Right cardiac atrium (tissue), 5 donors: ENCODE data around the gene PRRC2B. TPM values are rescaled to one million over a fixed set of nuclear protein-coding genes. Genes with fewer than 3 reads are reported as not detected.

Source experiments
- ATAC-seq, 2 donors: fragments of 200-7000 bp; cut with Tn5 transposase; one replicate each; pipeline versions ENCODE4 v1.8.0 to v1.9.1; 2020; ENCODE audit warnings: moderate library complexity in 2 of 2, mild to moderate bottlenecking in 1 of 2
- DNase-seq, 3 donors: peaks; one replicate each; pipeline ENCODE4 v3.0.0-alpha.2; 2020
- H3K27ac ChIP-seq: one replicate; pipeline ENCODE4 v1.5.1; 2013; ENCODE audit warnings: mild to moderate bottlenecking, low read length, control low read depth, moderate library complexity
- H3K27me3 ChIP-seq: one replicate; pipeline ENCODE4 v1.6.1; 2013; ENCODE audit not compliant: control insufficient read depth, insufficient read depth
- H3K4me1 ChIP-seq: one replicate; pipeline ENCODE4 v1.6.1; 2013; ENCODE audit warnings: low read length; ENCODE audit not compliant: control insufficient read depth, insufficient read depth
- H3K4me3 ChIP-seq: one replicate; pipeline ENCODE4 v1.5.1; 2013; ENCODE audit warnings: low read length, control low read depth
- H3K9me3 ChIP-seq: one replicate; pipeline ENCODE4 v1.6.1; 2013; ENCODE audit warnings: low read length; ENCODE audit not compliant: control insufficient read depth
- WGBS: extraction: QIAGEN DNeasy Blood & Tissue Kit; methylation state at CpG from one replicate; pipeline ENCODE4 v1.1.7; 2013; 5-methylcytosine and 5-hydroxymethylcytosine counted together
- intact Hi-C, 4 donors: fragments of 100-400 bp; cut with DNase I; formaldehyde crosslinking; loops; one replicate each; pipeline versions ENCODE4 v1.11.0 to v1.14.0; 2022 to 2023
- polyA plus RNA-seq: library from polyadenylated mRNA; stranded (reverse); fragments of 200-250 nt; gene quantifications from one replicate; pipeline ENCODE4 v1.2.3, GENCODE V29; 2013
- total RNA-seq, 4 donors: library from RNA; stranded (reverse); fragmentation: NEBNext Ultra II Directional; extraction: Animal tissue kit (Norgen Biotek cat#: 25700); gene quantifications; one replicate each; pipeline ENCODE4 v1.2.1, GENCODE V29; 2021
- donor health status: healthy with polysubstance abuse.
- donor health status: DM: no; HTN: yes; CAD: no.
- donor health status: DM: no; HTN: no; CAD: no.
- donor health status: DM: no; HTN: yes; CAD: no; lungs with severe emphysema.
- donor health status: DM: yes; HTN: yes; CAD: no.

Gene PRRC2B
- total and polyA plus RNA-seq, 5 donors: 78.1 to 175 (median 141) TPM

GRCh38 chr9:131399972-131400371 is 6.1 kb downstream of the PRRC2B start:
- intact Hi-C loops: no loop called here
- peaks cover 40% of the 10 kb centered on the region for H3K4me1 ChIP-seq
- no peak overlapping the region for H3K27ac ChIP-seq
- H3K9me3 ChIP-seq: no peaks in the 10 kb centered on the region
- no peaks in the 10 kb centered on the region for H3K27me3 ChIP-seq
- WGBS: 81% methylated on average over 7 of the region's 7 CpGs
- ATAC-seq (no peak), DNase-seq (peak in 1 of 3 donors; percentile 20)
- no peak overlapping the region for H3K4me3 ChIP-seq

GRCh38 chr9:131400627-131401026 is 6.7 kb downstream of the PRRC2B start:
- WGBS: 88% methylated on average over 6 of the region's 6 CpGs
- no peak overlapping the region for H3K27ac ChIP-seq

GRCh38 chr9:131402073-131402472 is 8.2 kb downstream of the PRRC2B start:
- ATAC-seq (no peak), DNase-seq (peak in 1 of 3 donors; percentile 24)
- peaks cover 41% of the 10 kb centered on the region for H3K4me1 ChIP-seq
- H3K9me3 ChIP-seq: no peaks in the 10 kb centered on the region
- intact Hi-C loops: no loop called here
- WGBS: 75% methylated on average over 6 of the region's 6 CpGs
- H3K27me3 ChIP-seq: no peaks in the 10 kb centered on the region
- peak overlapping the region; percentile 96 for H3K27ac ChIP-seq
- H3K4me3 ChIP-seq: no peak overlapping the region

More at GRCh38 chr9:131400627-131401026, 6.7 kb downstream of the PRRC2B start:
- Histone ChIP-seq H3K27me3 (no peaks in the 10 kb centered on the region), H3K4me1 (peaks cover 41% of the 10 kb centered on the region), H3K4me3 (no peak overlapping the region), H3K9me3 (no peaks in the 10 kb centered on the region)
- intact Hi-C loops: no loop called here
- DNase-seq (peak in 1 of 3 donors; percentile 23), ATAC-seq (no peak)

GRCh38 chr9:131402738-131403492 is 9.0 kb downstream of the PRRC2B start:
- DNase-seq (peak; percentile 91 to 96 (median 93)), ATAC-seq (peak; percentile 81 to 89)
- peaks cover 45% of the 10 kb centered on the region for H3K4me1 ChIP-seq
- intact Hi-C loops: no loop called here
- peak overlapping the region; percentile 2 for H3K4me3 ChIP-seq
- no peaks in the 10 kb centered on the region for H3K9me3 ChIP-seq
- no peaks in the 10 kb centered on the region for H3K27me3 ChIP-seq
- peak overlapping the region; percentile 96 for H3K27ac ChIP-seq
- WGBS: 21% methylated on average over 12 of the region's 12 CpGs

GRCh38 chr9:131403493-131403773 is 9.5 kb downstream of the PRRC2B start:
- no peaks in the 10 kb centered on the region for H3K9me3 ChIP-seq
- H3K4me1 ChIP-seq: peaks cover 41% of the 10 kb centered on the region
- ATAC-seq: no peak
- intact Hi-C loops: no loop called here
- no peaks in the 10 kb centered on the region for H3K27me3 ChIP-seq
- no peak overlapping the region for H3K27ac ChIP-seq
- no peak for DNase-seq
- H3K4me3 ChIP-seq: no peak overlapping the region
- 94% methylated on average over 6 of the region's 6 CpGs for WGBS

- WGBS: 21% methylated on average over 5 of the region's 5 CpGs
- Histone ChIP-seq H3K9me3 (no peaks in the 10 kb centered on the region), H3K27ac (peak overlapping the region; percentile 97), H3K4me1 (peaks cover 39% of the 10 kb centered on the region), H3K4me3 (no peak overlapping the region), H3K27me3 (no peaks in the 10 kb centered on the region)
- DNase-seq (no peak), ATAC-seq (no peak)
- intact Hi-C loops: no loop called here
These were observed 10.7 kb downstream of the PRRC2B start for GRCh38 chr9:131404581-131404980.

- H3K27me3 ChIP-seq: no peaks in the 10 kb centered on the region
- H3K4me3 ChIP-seq: no peak overlapping the region
- peaks cover 37% of the 10 kb centered on the region for H3K4me1 ChIP-seq
- peak overlapping the region; percentile 97 for H3K27ac ChIP-seq
- H3K9me3 ChIP-seq: no peaks in the 10 kb centered on the region
- intact Hi-C loops: no loop called here
- 54% methylated on average over 7 of the region's 7 CpGs for WGBS
- DNase-seq (no peak), ATAC-seq (no peak)
These were observed 11.1 kb downstream of the PRRC2B start for GRCh38 chr9:131404987-131405386.

GRCh38 chr9:131405428-131405827 is 11.5 kb downstream of the PRRC2B start:
- Histone ChIP-seq H3K9me3 (no peaks in the 10 kb centered on the region), H3K27me3 (no peaks in the 10 kb centered on the region), H3K4me1 (peaks cover 40% of the 10 kb centered on the region), H3K4me3 (no peak overlapping the region), H3K27ac (peak overlapping the region; percentile 97)
- peak; percentile 72 to 87 (median 83) for DNase-seq
- WGBS: 29% methylated on average over 6 of the region's 6 CpGs
- intact Hi-C loops: no loop called here
- peak; percentile 58 to 73 for ATAC-seq

GRCh38 chr9:131405858-131406537 is 12.1 kb downstream of the PRRC2B start:
- 40% methylated on average over 9 of the region's 9 CpGs for WGBS
- Histone ChIP-seq H3K9me3 (no peaks in the 10 kb centered on the region), H3K4me1 (peaks cover 40% of the 10 kb centered on the region), H3K27me3 (no peaks in the 10 kb centered on the region), H3K4me3 (no peak overlapping the region), H3K27ac (peak overlapping the region; percentile 97)
- ATAC-seq: peak in 1 of 2 donors; percentile 30
- intact Hi-C loops: no loop called here
- DNase-seq: peak in 1 of 3 donors; percentile 63

- no peaks in the 10 kb centered on the region for H3K9me3 ChIP-seq
- peaks cover 37% of the 10 kb centered on the region for H3K4me1 ChIP-seq
- H3K27ac ChIP-seq: peak overlapping the region; percentile 97
- DNase-seq (no peak), ATAC-seq (no peak)
- intact Hi-C loops: no loop called here
- 21% methylated on average over 9 of the region's 9 CpGs for WGBS
- no peaks in the 10 kb centered on the region for H3K27me3 ChIP-seq
- H3K4me3 ChIP-seq: peak overlapping the region; percentile 2
These were observed 12.9 kb downstream of the PRRC2B start for GRCh38 chr9:131406563-131407436.
